ENCODE data around the gene PGS1.

The PGS1 gene

GRCh38 chr17:78365561-78366108, 12.8 kb upstream of the PGS1 start:
- H3K79me2 ChIP-seq (ENCODE audit: control insufficient read depth, insufficient read depth, low read length, unreplicated experiment), result no peaks in the 10 kb centered on the region
- H3K27ac ChIP-seq (ENCODE audit: low read depth, low read length), result no peak overlapping the region
- H3K4me3 ChIP-seq (ENCODE audit: low read depth, low read length), result no peak overlapping the region
- no peaks in the 10 kb centered on the region for H3K27me3 ChIP-seq (ENCODE audit: insufficient read depth, low read length)
- no peak overlapping the region for H2AFZ ChIP-seq (ENCODE audit: low read length, unreplicated experiment)
- no peaks in the 10 kb centered on the region for H3K4me1 ChIP-seq (ENCODE audit: control insufficient read depth, insufficient read depth, low read length, unreplicated experiment)
- no peaks in the 10 kb centered on the region for H3K36me3 ChIP-seq (ENCODE audit: insufficient read depth, low read length)

GRCh38 chr17:78366109-78366848, 12.2 kb upstream of the PGS1 start:
- no peak overlapping the region for H3K27ac ChIP-seq (ENCODE audit: low read depth, low read length)

GRCh38 chr17:78367193-78367592, 11.3 kb upstream of the PGS1 start:
- H2AFZ ChIP-seq (ENCODE audit: low read length, unreplicated experiment), result no peak overlapping the region
- no peaks in the 10 kb centered on the region for H3K36me3 ChIP-seq (ENCODE audit: insufficient read depth, low read length)
- H3K4me1 ChIP-seq (ENCODE audit: control insufficient read depth, insufficient read depth, low read length, unreplicated experiment), result no peaks in the 10 kb centered on the region
- H3K4me3 ChIP-seq (ENCODE audit: low read depth, low read length), result no peak overlapping the region
- no peaks in the 10 kb centered on the region for H3K27me3 ChIP-seq (ENCODE audit: insufficient read depth, low read length)
- no peak overlapping the region for H3K27ac ChIP-seq (ENCODE audit: low read depth, low read length)
- no peaks in the 10 kb centered on the region for H3K79me2 ChIP-seq (ENCODE audit: control insufficient read depth, insufficient read depth, low read length, unreplicated experiment)

More at GRCh38 chr17:78366109-78366848, 12.2 kb upstream of the PGS1 start:
- H3K79me2 ChIP-seq (ENCODE audit: control insufficient read depth, insufficient read depth, low read length, unreplicated experiment), result no peaks in the 10 kb centered on the region
- H2AFZ ChIP-seq (ENCODE audit: low read length, unreplicated experiment), result no peak overlapping the region
- H3K36me3 ChIP-seq (ENCODE audit: insufficient read depth, low read length), result no peaks in the 10 kb centered on the region
- no peaks in the 10 kb centered on the region for H3K4me1 ChIP-seq (ENCODE audit: control insufficient read depth, insufficient read depth, low read length, unreplicated experiment)
- H3K27me3 ChIP-seq (ENCODE audit: insufficient read depth, low read length), result no peaks in the 10 kb centered on the region
- H3K4me3 ChIP-seq (ENCODE audit: low read depth, low read length), result no peak overlapping the region

GRCh38 chr17:78368348-78368747, 10.1 kb upstream of the PGS1 start:
- Histone ChIP-seq H3K27me3 (ENCODE audit: insufficient read depth, low read length) (no peaks in the 10 kb centered on the region), H2AFZ (ENCODE audit: low read length, unreplicated experiment) (no peak overlapping the region)

GRCh38 chr17:78368854-78369495, 9.5 kb upstream of the PGS1 start:
- H3K27ac ChIP-seq (ENCODE audit: low read depth, low read length), result no peak overlapping the region
- no peak overlapping the region for H2AFZ ChIP-seq (ENCODE audit: low read length, unreplicated experiment)
- H3K4me3 ChIP-seq (ENCODE audit: low read depth, low read length), result no peak overlapping the region
- H3K36me3 ChIP-seq (ENCODE audit: insufficient read depth, low read length), result no peaks in the 10 kb centered on the region
- H3K4me1 ChIP-seq (ENCODE audit: control insufficient read depth, insufficient read depth, low read length, unreplicated experiment), result peaks cover 2% of the 10 kb centered on the region
- H3K27me3 ChIP-seq (ENCODE audit: insufficient read depth, low read length), result no peaks in the 10 kb centered on the region
- H3K79me2 ChIP-seq (ENCODE audit: control insufficient read depth, insufficient read depth, low read length, unreplicated experiment), result no peaks in the 10 kb centered on the region

More at GRCh38 chr17:78368348-78368747, 10.1 kb upstream of the PGS1 start:
- H3K4me1 ChIP-seq (ENCODE audit: control insufficient read depth, insufficient read depth, low read length, unreplicated experiment), result no peaks in the 10 kb centered on the region
- H3K79me2 ChIP-seq (ENCODE audit: control insufficient read depth, insufficient read depth, low read length, unreplicated experiment), result no peaks in the 10 kb centered on the region
- no peak overlapping the region for H3K4me3 ChIP-seq (ENCODE audit: low read depth, low read length)
- H3K36me3 ChIP-seq (ENCODE audit: insufficient read depth, low read length), result no peaks in the 10 kb centered on the region
- H3K27ac ChIP-seq (ENCODE audit: low read depth, low read length), result no peak overlapping the region

- H3K36me3 ChIP-seq (ENCODE audit: insufficient read depth, low read length), result no peaks in the 10 kb centered on the region
- no peaks in the 10 kb centered on the region for H3K79me2 ChIP-seq (ENCODE audit: control insufficient read depth, insufficient read depth, low read length, unreplicated experiment)
- H3K27me3 ChIP-seq (ENCODE audit: insufficient read depth, low read length), result no peaks in the 10 kb centered on the region
- H2AFZ ChIP-seq (ENCODE audit: low read length, unreplicated experiment), result no peak overlapping the region
- no peak overlapping the region for H3K27ac ChIP-seq (ENCODE audit: low read depth, low read length)
- H3K4me3 ChIP-seq (ENCODE audit: low read depth, low read length), result no peak overlapping the region
- peaks cover 11% of the 10 kb centered on the region for H3K4me1 ChIP-seq (ENCODE audit: control insufficient read depth, insufficient read depth, low read length, unreplicated experiment)
These were observed 8.6 kb upstream of the PGS1 start for GRCh38 chr17:78369791-78370381.

GRCh38 chr17:78371056-78371455, 7.4 kb upstream of the PGS1 start:
- Histone ChIP-seq H3K79me2 (ENCODE audit: control insufficient read depth, insufficient read depth, low read length, unreplicated experiment) (no peaks in the 10 kb centered on the region), H3K4me1 (ENCODE audit: control insufficient read depth, insufficient read depth, low read length, unreplicated experiment) (peaks cover 21% of the 10 kb centered on the region), H3K36me3 (ENCODE audit: insufficient read depth, low read length) (no peaks in the 10 kb centered on the region), H2AFZ (ENCODE audit: low read length, unreplicated experiment) (no peak overlapping the region), H3K27me3 (ENCODE audit: insufficient read depth, low read length) (no peaks in the 10 kb centered on the region), H3K4me3 (ENCODE audit: low read depth, low read length) (no peak overlapping the region), H3K27ac (ENCODE audit: low read depth, low read length) (no peak overlapping the region)

- H3K27ac ChIP-seq (ENCODE audit: low read depth, low read length), result no peak overlapping the region
- H3K79me2 ChIP-seq (ENCODE audit: control insufficient read depth, insufficient read depth, low read length, unreplicated experiment), result no peaks in the 10 kb centered on the region
- H3K36me3 ChIP-seq (ENCODE audit: insufficient read depth, low read length), result no peaks in the 10 kb centered on the region
- H2AFZ ChIP-seq (ENCODE audit: low read length, unreplicated experiment), result no peak overlapping the region
- no peaks in the 10 kb centered on the region for H3K27me3 ChIP-seq (ENCODE audit: insufficient read depth, low read length)
- H3K4me1 ChIP-seq (ENCODE audit: control insufficient read depth, insufficient read depth, low read length, unreplicated experiment), result peaks cover 34% of the 10 kb centered on the region
- H3K4me3 ChIP-seq (ENCODE audit: low read depth, low read length), result no peak overlapping the region
These were observed 5.6 kb upstream of the PGS1 start for GRCh38 chr17:78372841-78373240.

GRCh38 chr17:78374189-78374588, 4.3 kb upstream of the PGS1 start:
- Histone ChIP-seq H3K27ac (ENCODE audit: low read depth, low read length) (peak overlapping the region; percentile 99), H3K4me3 (ENCODE audit: low read depth, low read length) (no peak overlapping the region), H3K79me2 (ENCODE audit: control insufficient read depth, insufficient read depth, low read length, unreplicated experiment) (peaks cover 6% of the 10 kb centered on the region), H3K36me3 (ENCODE audit: insufficient read depth, low read length) (no peaks in the 10 kb centered on the region), H2AFZ (ENCODE audit: low read length, unreplicated experiment) (peak overlapping the region; percentile 20), H3K4me1 (ENCODE audit: control insufficient read depth, insufficient read depth, low read length, unreplicated experiment) (peaks cover 34% of the 10 kb centered on the region), H3K27me3 (ENCODE audit: insufficient read depth, low read length) (no peaks in the 10 kb centered on the region)

GRCh38 chr17:78374631-78375274, 3.7 kb upstream of the PGS1 start:
- H3K36me3 ChIP-seq (ENCODE audit: insufficient read depth, low read length), result no peaks in the 10 kb centered on the region
- H3K79me2 ChIP-seq (ENCODE audit: control insufficient read depth, insufficient read depth, low read length, unreplicated experiment), result peaks cover 12% of the 10 kb centered on the region
- H2AFZ ChIP-seq (ENCODE audit: low read length, unreplicated experiment), result peak overlapping the region; percentile 20
- H3K4me1 ChIP-seq (ENCODE audit: control insufficient read depth, insufficient read depth, low read length, unreplicated experiment), result peaks cover 39% of the 10 kb centered on the region
- peak overlapping the region; percentile 41 for H3K4me3 ChIP-seq (ENCODE audit: low read depth, low read length)
- peak overlapping the region; percentile 99 for H3K27ac ChIP-seq (ENCODE audit: low read depth, low read length)
- no peaks in the 10 kb centered on the region for H3K27me3 ChIP-seq (ENCODE audit: insufficient read depth, low read length)

Measured in ACC112 (cell line).